NCI-H748 treated with DMSO at 0.1 percent for 48 hours (cell line): ENCODE results near the gene ILF3.

Experiments used
- DNase-seq: peaks from one replicate; lab custom pipeline; 2025; lab: John Stamatoyannopoulos, UW

The ILF3 gene

GRCh38 chr19:10653732-10654609, at the start of gene ILF3:
TSS of gene ILF3 (plus strand) at chr19:10654346. CDS start at chr19:10670606, 16,260 bp downstream.
- DNase-seq = peak; percentile 96

GRCh38 chr19:10604460-10604980, 49.6 kb upstream of the ILF3 start:
- DNase-seq = no peak

GRCh38 chr19:10611907-10612306, 42.2 kb upstream of the ILF3 start:
- DNase-seq = no peak

GRCh38 chr19:10612499-10613119, 41.5 kb upstream of the ILF3 start:
- DNase-seq = no peak

- DNase-seq = no peak
These were observed 38.6 kb upstream of the ILF3 start for GRCh38 chr19:10615429-10616023.

GRCh38 chr19:10617409-10618121, 36.6 kb upstream of the ILF3 start:
- no peak for DNase-seq

- no peak for DNase-seq
These were observed 35.3 kb upstream of the ILF3 start for GRCh38 chr19:10618846-10619245.

GRCh38 chr19:10620786-10621185, 33.4 kb upstream of the ILF3 start:
- no peak for DNase-seq

GRCh38 chr19:10621966-10622365, 32.2 kb upstream of the ILF3 start:
- no peak for DNase-seq

GRCh38 chr19:10624585-10624984, 29.6 kb upstream of the ILF3 start:
- DNase-seq = no peak

GRCh38 chr19:10625003-10625761, 29.0 kb upstream of the ILF3 start, which contains the start of gene SLC44A2:
TSS of gene SLC44A2 (plus strand) at chr19:10625553. CDS start at chr19:10625634, 81 bp downstream.
- DNase-seq = peak; percentile 31

GRCh38 chr19:10625762-10626138, 28.4 kb upstream of the ILF3 start:
- DNase-seq = no peak

- no peak for DNase-seq
These were observed 22.3 kb upstream of the ILF3 start for GRCh38 chr19:10631874-10632273.

- no peak for DNase-seq
These were observed 19.7 kb upstream of the ILF3 start for GRCh38 chr19:10634430-10634829.

- no peak for DNase-seq
These were observed 19.2 kb upstream of the ILF3 start for GRCh38 chr19:10634963-10635362.

GRCh38 chr19:10636304-10636972, 17.7 kb upstream of the ILF3 start:
- no peak for DNase-seq

GRCh38 chr19:10637894-10638293, 16.3 kb upstream of the ILF3 start:
- no peak for DNase-seq

- no peak for DNase-seq
These were observed 14.3 kb upstream of the ILF3 start for GRCh38 chr19:10639836-10640235.

- DNase-seq = no peak
These were observed 13.8 kb upstream of the ILF3 start for GRCh38 chr19:10640361-10640760.

GRCh38 chr19:10641248-10641647, 12.9 kb upstream of the ILF3 start:
- DNase-seq = no peak
